Lower leg skin (tissue), 3 donors: ENCODE measurements around the gene CTDSPL2.

Source experiments
- CTCF ChIP-seq, 3 donors: fragments of 450-650 bp; IDR thresholded peaks; one replicate each; pipeline ENCODE4 v1.5.1; 2016; ENCODE audit warnings: antibody characterized with exemption in 3 of 3, mild to moderate bottlenecking in 3 of 3, moderate library complexity in 2 of 3
- POLR2A ChIP-seq, 2 donors: fragments of 450-650 bp; IDR thresholded peaks; one replicate each; pipeline ENCODE4 v1.6.1; 2016 to 2017; ENCODE audit warnings: antibody characterized with exemption in 2 of 2, mild to moderate bottlenecking in 1 of 2, moderate library complexity in 1 of 2

DNA sequence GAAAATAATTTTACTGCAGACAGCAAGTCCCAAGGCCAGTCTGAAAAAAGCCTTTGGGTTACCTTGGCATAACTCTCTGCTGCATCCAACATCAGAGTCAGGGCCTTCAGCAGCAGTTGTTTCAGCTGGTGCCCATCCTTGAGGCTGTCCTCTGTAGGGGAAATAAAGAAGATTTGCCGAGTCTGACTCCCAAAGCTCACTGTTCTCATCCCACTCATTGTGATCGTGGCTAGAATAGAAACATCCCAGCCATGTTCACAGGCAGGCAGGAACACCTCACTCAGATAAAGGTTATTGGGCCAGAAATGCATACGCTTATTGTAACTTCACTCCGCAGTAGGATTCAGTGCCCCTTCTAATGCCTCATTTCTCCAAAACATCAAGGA lies 138.7 kb downstream of the CTDSPL2 start:
- TF ChIP-seq CTCF (IDR thresholded peaks at IDR 0.05): no peak
- no peak for TF ChIP-seq POLR2A (IDR thresholded peaks at IDR 0.05)
